Thymus (tissue), 11 donors: Measurements from ENCODE around the gene GSTM4. TPM values are rescaled to one million over a fixed set of nuclear protein-coding genes. Genes with fewer than 3 reads are reported as not detected.
"Not testable (repeated sequence)": the region's sequence is repeated elsewhere in the genome, so short reads cannot be mapped to it uniquely, and the experiment has no call there.

Source experiments
- DNase-seq, 9 donors: peaks; one replicate each; pipeline ENCODE4 v3.0.0-alpha.2; 2013; ENCODE audit warnings: low spot score in 9 of 9, low read depth in 6 of 9, missing footprints in 1 of 9
- H3K27ac ChIP-seq, 2 donors: one replicate each; pipeline ENCODE4 v1.5.1; 2013; ENCODE audit warnings: control low read depth in 1 of 2, low read depth in 1 of 2, low read length in 1 of 2, mild to moderate bottlenecking in 1 of 2, moderate library complexity in 1 of 2
- H3K27me3 ChIP-seq, 2 donors: one replicate each; pipeline ENCODE4 v1.5.1; 2013; ENCODE audit warnings: low read length in 1 of 2; ENCODE audit not compliant: control insufficient read depth in 2 of 2, insufficient read depth in 1 of 2
- H3K36me3 ChIP-seq, 2 donors: one replicate each; pipeline ENCODE4 v1.5.1; 2013; ENCODE audit warnings: low read length in 1 of 2, mild to moderate bottlenecking in 1 of 2, moderate library complexity in 1 of 2; ENCODE audit not compliant: control insufficient read depth in 2 of 2, insufficient read depth in 2 of 2
- H3K4me1 ChIP-seq, 2 donors: one replicate each; pipeline ENCODE4 v1.5.1; 2013; ENCODE audit warnings: low read length in 2 of 2; ENCODE audit not compliant: control insufficient read depth in 2 of 2, insufficient read depth in 2 of 2
- H3K4me3 ChIP-seq, 2 donors: one replicate each; pipeline ENCODE4 v1.5.1; 2013; ENCODE audit warnings: low read length in 2 of 2, control low read depth in 1 of 2, mild to moderate bottlenecking in 1 of 2
- H3K9me3 ChIP-seq, 2 donors: one replicate each; pipeline ENCODE4 v1.5.1; 2013; ENCODE audit warnings: low read length in 1 of 2, mild to moderate bottlenecking in 1 of 2; ENCODE audit not compliant: control insufficient read depth in 2 of 2, insufficient read depth in 1 of 2
- WGBS: extraction: QIAGEN DNeasy Blood & Tissue Kit; methylation state at CpG from one replicate; pipeline ENCODE4 v1.1.7; 2013; 5-methylcytosine and 5-hydroxymethylcytosine counted together
- polyA plus RNA-seq: library from polyadenylated mRNA; stranded (reverse); fragments of 200-250 nt; gene quantifications from one replicate; pipeline ENCODE4 v1.2.3, GENCODE V29; 2013
- total RNA-seq: library from RNA; stranded (reverse); fragments of 120-200 nt; gene quantifications from one replicate; pipeline ENCODE4 v1.2.4, GENCODE V29; 2013
- donor health status: healthy.

The GSTM4 gene
- total and polyA plus RNA-seq, 2 donors: 6.7 to 15.6 TPM

DNA sequence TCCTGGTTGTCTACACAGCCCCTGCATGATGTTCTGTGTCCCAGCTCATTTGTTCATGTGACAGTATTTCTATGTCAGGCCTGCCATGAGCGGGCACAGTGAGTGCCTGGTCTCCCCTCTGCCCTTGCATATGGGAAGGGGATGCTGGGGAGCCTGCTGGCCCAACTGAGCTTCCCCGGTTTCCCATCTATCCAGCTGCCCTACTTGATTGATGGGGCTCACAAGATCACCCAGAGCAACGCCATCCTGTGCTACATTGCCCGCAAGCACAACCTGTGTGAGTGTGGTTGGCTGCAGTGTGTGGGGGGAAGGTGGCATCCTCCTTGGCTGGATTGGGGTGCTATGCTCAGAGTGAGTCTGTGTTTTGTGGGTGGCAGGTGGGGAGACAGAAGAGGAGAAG lies 1.5 kb downstream of the GSTM4 start:
- Histone ChIP-seq H3K4me1 (peaks cover 3 to 24% of the 10 kb centered on the region in 2 donors), H3K4me3 (no peak overlapping the region), H3K27me3 (peaks cover 0 to 21% of the 10 kb centered on the region in 2 donors), H3K27ac (peak overlapping the region in 1 of 2 donors; percentile 9), H3K9me3 (peaks cover 0 to 3% of the 10 kb centered on the region in 2 donors), H3K36me3 (no peaks in the 10 kb centered on the region)
- DNase-seq: no peak
- 97% methylated on average over 4 of the region's 4 CpGs for WGBS

DNA sequence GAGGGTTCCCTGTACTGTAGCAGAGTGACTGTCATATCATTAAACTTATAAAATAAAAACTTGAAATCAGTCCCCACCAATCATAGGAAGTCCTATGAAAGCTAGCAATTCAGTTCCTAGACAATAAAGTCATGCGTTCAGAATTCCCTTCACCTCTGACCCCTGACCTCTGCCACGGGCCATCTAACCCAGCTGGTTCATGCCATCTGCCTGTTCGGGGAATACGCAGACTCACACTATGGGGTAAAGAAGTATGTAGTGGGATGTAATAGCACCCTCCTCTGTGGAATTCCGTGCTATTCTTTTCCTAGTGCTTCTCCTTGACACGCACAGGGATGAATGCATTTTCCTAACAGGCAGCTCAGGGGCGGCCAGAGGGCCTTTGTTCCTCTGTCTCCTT lies 2.1 kb downstream of the GSTM4 start:
- no peak overlapping the region for H3K27ac ChIP-seq
- DNase-seq: no peak

DNA sequence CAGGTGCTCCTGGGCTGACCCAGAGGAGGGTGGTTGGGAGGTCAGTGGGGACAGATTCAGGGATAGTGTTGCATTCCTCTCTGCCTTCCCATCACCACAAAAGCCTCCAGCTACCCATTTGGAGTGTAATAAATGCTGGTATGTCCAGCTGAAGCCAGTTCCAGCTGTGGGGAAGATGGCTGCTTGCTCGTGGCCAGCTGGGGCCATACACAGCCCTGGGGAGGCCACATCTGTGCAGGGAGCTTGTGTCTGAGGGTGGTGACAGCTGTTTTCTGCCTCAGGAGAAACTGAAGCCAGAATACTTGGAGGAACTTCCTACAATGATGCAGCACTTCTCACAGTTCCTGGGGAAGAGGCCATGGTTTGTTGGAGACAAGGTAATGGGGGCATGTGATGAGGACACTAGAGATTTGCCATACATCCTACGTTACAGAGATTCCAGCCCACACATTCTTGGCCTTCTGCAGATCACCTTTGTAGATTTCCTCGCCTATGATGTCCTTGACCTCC lies 2.7 kb downstream of the GSTM4 start:
- Histone ChIP-seq H3K27ac (no peak overlapping the region), H3K27me3 (peaks cover 0 to 21% of the 10 kb centered on the region in 2 donors), H3K9me3 (peaks cover 0 to 3% of the 10 kb centered on the region in 2 donors), H3K4me3 (no peak overlapping the region), H3K36me3 (no peaks in the 10 kb centered on the region), H3K4me1 (peaks cover 3 to 24% of the 10 kb centered on the region in 2 donors)
- 43% methylated on average over 3 of the region's 3 CpGs for WGBS
- DNase-seq: no peak

More for the DNA sequence above, 2.1 kb downstream of the GSTM4 start:
- H3K36me3 ChIP-seq: no peaks in the 10 kb centered on the region
- peaks cover 3 to 24% of the 10 kb centered on the region in 2 donors for H3K4me1 ChIP-seq
- H3K9me3 ChIP-seq: peaks cover 0 to 3% of the 10 kb centered on the region in 2 donors
- peaks cover 0 to 21% of the 10 kb centered on the region in 2 donors for H3K27me3 ChIP-seq
- 95% methylated on average over 7 of the region's 7 CpGs for WGBS
- no peak overlapping the region for H3K4me3 ChIP-seq

DNA sequence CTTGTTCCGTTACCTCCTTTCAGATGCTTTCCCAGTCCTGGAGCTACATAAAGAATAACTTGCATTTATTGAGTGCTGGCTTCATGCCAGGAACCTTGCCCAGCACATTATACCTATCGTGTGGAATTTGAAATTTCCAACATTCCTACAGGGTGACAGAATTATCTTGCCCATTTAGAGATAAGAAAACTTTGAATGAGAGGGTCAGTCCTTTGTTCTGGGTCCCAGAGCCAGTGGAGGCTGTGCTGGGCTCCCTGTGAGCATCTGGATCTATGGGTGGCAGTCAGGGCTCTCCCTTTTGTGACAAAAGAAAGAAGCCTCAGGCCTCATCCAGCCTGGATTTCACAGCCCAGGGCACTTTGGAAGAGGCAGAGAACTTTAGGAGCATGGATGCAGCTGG lies 3.2 kb downstream of the GSTM4 start:
- WGBS: 87% methylated on average over 2 of the region's 2 CpGs
- Histone ChIP-seq H3K4me3 (no peak overlapping the region), H3K36me3 (no peaks in the 10 kb centered on the region), H3K4me1 (peaks cover 3 to 24% of the 10 kb centered on the region in 2 donors), H3K9me3 (peaks cover 0 to 3% of the 10 kb centered on the region in 2 donors), H3K27ac (peak overlapping the region in 1 of 2 donors; percentile 26), H3K27me3 (peaks cover 0 to 21% of the 10 kb centered on the region in 2 donors)
- no peak for DNase-seq

DNA sequence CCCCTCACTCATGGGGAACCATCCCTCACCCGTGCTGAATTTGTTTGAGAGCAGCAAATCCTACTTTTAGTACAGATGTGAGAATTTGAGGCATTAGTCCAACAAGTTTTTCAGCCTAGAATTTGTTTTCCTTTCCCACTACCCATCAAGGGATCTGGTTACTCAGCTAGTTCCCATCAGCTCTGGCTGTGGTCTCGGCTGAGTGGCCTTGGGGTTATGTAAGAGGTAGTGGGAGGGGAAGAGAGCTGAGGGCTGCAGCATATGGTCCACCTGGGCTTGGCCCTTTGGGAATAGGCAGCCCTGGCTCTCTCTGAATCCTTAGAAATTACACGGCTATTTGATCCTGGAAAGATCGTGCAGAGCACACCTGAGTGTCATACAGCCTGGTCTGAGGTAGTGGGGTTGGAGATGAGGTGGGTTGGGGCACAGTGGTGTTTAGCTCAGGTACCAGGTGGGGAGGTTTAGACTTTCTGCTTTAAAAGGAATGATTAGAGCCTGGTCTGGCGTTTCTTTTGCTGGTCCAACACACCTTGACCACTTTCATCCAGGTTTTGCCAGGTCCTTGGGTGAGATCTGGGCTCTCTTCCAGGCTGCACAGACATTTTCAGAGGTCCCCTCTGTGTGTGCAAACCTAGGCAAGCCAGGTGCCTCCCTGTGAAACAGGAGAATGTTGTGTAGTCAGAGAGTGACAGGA lies 4.2 kb downstream of the GSTM4 start:
- Histone ChIP-seq H3K4me1 (peaks cover 3 to 23% of the 10 kb centered on the region in 2 donors), H3K4me3 (no peak overlapping the region), H3K9me3 (no peaks in the 10 kb centered on the region), H3K27ac (no peak overlapping the region), H3K36me3 (no peaks in the 10 kb centered on the region), H3K27me3 (peaks cover 0 to 15% of the 10 kb centered on the region in 2 donors)
- DNase-seq: no peak
- WGBS: 91% methylated on average over 5 of the region's 5 CpGs

GRCh38 chr1:109660691-109661026 lies 4.8 kb downstream of the GSTM4 start:
- H3K36me3 ChIP-seq, H3K27ac ChIP-seq, H3K4me3 ChIP-seq, DNase-seq, H3K9me3 ChIP-seq: not testable (repeated sequence)
- Histone ChIP-seq H3K27me3 (peaks cover 0 to 10% of the 10 kb centered on the region in 2 donors), H3K4me1 (peaks cover 0 to 18% of the 10 kb centered on the region in 2 donors)
- 90% methylated on average over 3 of the region's 4 CpGs for WGBS

DNA sequence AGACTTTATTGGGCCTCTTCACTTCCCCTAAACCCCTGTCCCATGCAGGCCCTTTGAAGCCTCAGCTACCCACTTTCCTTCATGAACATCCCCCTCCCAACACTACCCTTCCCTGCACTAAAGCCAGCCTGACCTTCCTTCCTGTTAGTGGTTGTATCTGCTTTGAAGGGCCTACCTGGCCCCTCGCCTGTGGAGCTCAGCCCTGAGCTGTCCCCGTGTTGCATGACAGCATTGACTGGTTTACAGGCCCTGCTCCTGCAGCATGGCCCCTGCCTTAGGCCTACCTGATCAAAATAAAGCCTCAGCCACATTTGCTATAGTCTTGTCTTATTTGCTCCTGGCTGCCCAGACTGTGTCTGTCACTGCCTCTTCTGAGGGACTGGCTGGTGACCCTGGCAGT lies 5.5 kb downstream of the GSTM4 start:
- peaks cover 0 to 3% of the 10 kb centered on the region in 2 donors for H3K27me3 ChIP-seq
- H3K36me3 ChIP-seq: no peaks in the 10 kb centered on the region
- H3K27ac ChIP-seq: no peak overlapping the region
- DNase-seq: no peak
- WGBS: 82% methylated on average over 2 of the region's 2 CpGs
- peaks cover 0 to 11% of the 10 kb centered on the region in 2 donors for H3K4me1 ChIP-seq
- no peaks in the 10 kb centered on the region for H3K9me3 ChIP-seq
- no peak overlapping the region for H3K4me3 ChIP-seq

- Histone ChIP-seq H3K36me3 (no peaks in the 10 kb centered on the region), H3K9me3 (no peaks in the 10 kb centered on the region), H3K27me3 (no peaks in the 10 kb centered on the region), H3K4me1 (peaks cover 6 to 18% of the 10 kb centered on the region in 2 donors), H3K4me3 (no peak overlapping the region), H3K27ac (no peak overlapping the region)
- WGBS: 98% methylated on average over 1 of the region's 1 CpG
- DNase-seq: no peak
These were observed 8.8 kb downstream of the GSTM4 start for GRCh38 chr1:109664671-109665070.

DNA sequence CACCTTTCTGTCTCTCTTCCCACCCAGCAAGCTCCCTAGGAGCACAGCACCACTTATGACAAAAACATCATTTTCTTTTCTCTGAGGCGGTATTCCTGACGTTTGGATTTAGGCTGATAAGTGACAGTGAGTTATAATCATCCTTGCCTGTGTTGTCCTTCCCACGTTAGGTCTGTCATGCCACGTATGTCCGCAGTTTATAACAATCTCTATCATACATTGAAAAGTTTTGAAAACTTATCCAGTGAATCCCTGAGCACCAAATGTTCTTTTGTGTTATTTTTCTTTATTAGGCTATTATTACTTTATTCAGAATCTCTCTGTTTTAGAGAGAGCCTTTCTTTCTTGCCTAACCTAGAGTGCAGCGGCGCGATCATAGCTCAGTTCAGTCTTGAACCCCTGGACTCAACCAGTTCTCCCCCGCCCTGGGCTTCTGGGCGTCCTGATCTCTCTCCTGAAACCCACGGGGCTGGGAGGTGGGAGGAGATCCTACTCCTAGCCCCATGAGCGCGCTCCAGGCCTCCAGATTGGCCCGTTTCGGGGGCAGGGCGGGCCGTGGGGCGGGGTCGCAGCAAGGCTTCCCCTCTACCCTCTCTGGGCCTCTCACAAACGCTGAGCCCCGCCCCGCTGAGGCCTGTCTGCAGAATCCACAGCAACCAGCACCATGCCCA lies 11.7 kb downstream of the GSTM4 start, which contains the start of gene GSTM2:
TSS of gene GSTM2 (plus strand) at position 606 of the 671 bp plus-strand sequence. CDS start at position 665, 59 bp downstream.
- no peaks in the 10 kb centered on the region for H3K36me3 ChIP-seq
- H3K27ac ChIP-seq: no peak within 1 kb of the TSS
- H3K27me3 ChIP-seq: no peaks in the 10 kb centered on the region
- H3K4me1 ChIP-seq: peaks cover 6 to 12% of the 10 kb centered on the region in 2 donors
- H3K4me3 ChIP-seq: peak within 1 kb of the TSS; percentile 40 to 56
- WGBS: 16% methylated on average over 22 of the region's 22 CpGs
- DNase-seq: peak; percentile 58 to 95 (median 85)
- H3K9me3 ChIP-seq: no peaks in the 10 kb centered on the region
